Osteoblast (primary cell): ENCODE measurements around the gene RAMP3. TPM values are rescaled to one million over a fixed set of nuclear protein-coding genes. Genes with fewer than 3 reads are reported as not detected.

Experiments
- DNase-seq: peaks from one replicate; pipeline ENCODE4 v3.0.0; 2011; ENCODE audit warnings: low spot score, mixed read lengths; ENCODE audit not compliant: insufficient read length; ENCODE audit errors: missing footprints
- H2AFZ ChIP-seq: 2 replicates; pipeline ENCODE4 v1.6.0; 2011; ENCODE audit warnings: mild to moderate bottlenecking, low read length
- H3K27ac ChIP-seq: 2 replicates; pipeline ENCODE4 v1.5.1; 2011; ENCODE audit warnings: mild to moderate bottlenecking, low read depth, low read length, moderate library complexity
- H3K27me3 ChIP-seq: 2 replicates; pipeline ENCODE4 v1.6.0; 2012; ENCODE audit warnings: mild to moderate bottlenecking, control low read depth, inconsistent platforms, low read length, moderate library complexity; ENCODE audit not compliant: insufficient read depth
- H3K36me3 ChIP-seq: 2 replicates; pipeline ENCODE4 v1.5.1; 2011; ENCODE audit warnings: mild to moderate bottlenecking, low read length, control low read depth, moderate library complexity; ENCODE audit not compliant: insufficient read depth
- H3K4me1 ChIP-seq: 2 replicates; pipeline ENCODE4 v1.5.1; 2011; ENCODE audit warnings: mild to moderate bottlenecking, low read length, control low read depth, moderate library complexity; ENCODE audit not compliant: insufficient read depth
- H3K4me2 ChIP-seq: 2 replicates; pipeline ENCODE4 v1.6.0; 2011; ENCODE audit warnings: mild to moderate bottlenecking, low read length; ENCODE audit not compliant: insufficient read depth
- H3K4me3 ChIP-seq: fragments of 200-600 bp; sonication (generic); 3 replicates; pipeline ENCODE4 v1.5.1; 2012; ENCODE audit warnings: mild to moderate bottlenecking, low read length, inconsistent platforms; ENCODE audit not compliant: insufficient read depth
- H3K79me2 ChIP-seq: 2 replicates; pipeline ENCODE4 v1.6.0; 2012; ENCODE audit warnings: mild to moderate bottlenecking, low read length, control low read depth, inconsistent platforms; ENCODE audit not compliant: insufficient read depth
- H3K9me3 ChIP-seq: 2 replicates; pipeline ENCODE4 v1.5.1; 2011; ENCODE audit warnings: low read depth, low read length, control low read depth
- H4K20me1 ChIP-seq: 2 replicates; pipeline ENCODE4 v1.6.0; 2012; ENCODE audit warnings: mild to moderate bottlenecking, low read length, control low read depth; ENCODE audit not compliant: insufficient read depth
- total RNA-seq: library from RNA; depleted of rRNA; stranded (reverse); fragments of >200 nt; gene quantifications from 2 replicates; pipeline ENCODE4 v1.2.3, GENCODE V29; 2012
- TF ChIP-seq, protein P1 (sequence below): IDR thresholded peaks from 2 replicates; pipeline ENCODE4 v1.5.1; 2011; ENCODE audit warnings: mild to moderate bottlenecking, low read depth, low read length, moderate library complexity; ENCODE audit errors: extremely low read depth

The RAMP3 gene
- total RNA-seq, 1 donor, result not detected

DNA sequence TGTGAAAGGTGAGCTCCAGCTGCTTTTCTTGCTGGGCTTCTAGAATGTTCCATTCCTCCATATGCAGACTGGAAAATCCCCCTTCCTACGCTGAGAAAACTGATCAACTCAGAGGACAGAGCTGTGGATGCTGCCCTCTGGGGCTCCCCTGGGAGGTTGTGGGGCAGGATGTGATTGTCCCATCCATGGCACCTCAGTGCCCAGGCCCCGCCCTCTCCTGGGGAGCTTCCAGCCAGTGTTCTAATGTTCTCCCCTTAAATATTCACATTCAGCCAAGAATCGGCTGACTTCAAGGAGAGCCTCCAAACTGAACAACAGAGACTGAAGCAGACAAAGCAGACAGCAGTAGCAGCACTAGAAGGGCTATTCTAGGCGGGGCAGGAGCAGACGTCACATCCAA lies 55.0 kb downstream of the RAMP3 start:
- no peaks in the 10 kb centered on the region for H3K79me2 ChIP-seq
- H3K36me3 ChIP-seq, result no peaks in the 10 kb centered on the region
- H3K4me2 ChIP-seq, result no peak overlapping the region
- no peak overlapping the region for H2AFZ ChIP-seq
- H3K4me1 ChIP-seq, result no peaks in the 10 kb centered on the region
- peaks cover 26% of the 10 kb centered on the region for H3K27me3 ChIP-seq
- H3K9me3 ChIP-seq, result no peaks in the 10 kb centered on the region
- TF ChIP-seq, protein P1, sequence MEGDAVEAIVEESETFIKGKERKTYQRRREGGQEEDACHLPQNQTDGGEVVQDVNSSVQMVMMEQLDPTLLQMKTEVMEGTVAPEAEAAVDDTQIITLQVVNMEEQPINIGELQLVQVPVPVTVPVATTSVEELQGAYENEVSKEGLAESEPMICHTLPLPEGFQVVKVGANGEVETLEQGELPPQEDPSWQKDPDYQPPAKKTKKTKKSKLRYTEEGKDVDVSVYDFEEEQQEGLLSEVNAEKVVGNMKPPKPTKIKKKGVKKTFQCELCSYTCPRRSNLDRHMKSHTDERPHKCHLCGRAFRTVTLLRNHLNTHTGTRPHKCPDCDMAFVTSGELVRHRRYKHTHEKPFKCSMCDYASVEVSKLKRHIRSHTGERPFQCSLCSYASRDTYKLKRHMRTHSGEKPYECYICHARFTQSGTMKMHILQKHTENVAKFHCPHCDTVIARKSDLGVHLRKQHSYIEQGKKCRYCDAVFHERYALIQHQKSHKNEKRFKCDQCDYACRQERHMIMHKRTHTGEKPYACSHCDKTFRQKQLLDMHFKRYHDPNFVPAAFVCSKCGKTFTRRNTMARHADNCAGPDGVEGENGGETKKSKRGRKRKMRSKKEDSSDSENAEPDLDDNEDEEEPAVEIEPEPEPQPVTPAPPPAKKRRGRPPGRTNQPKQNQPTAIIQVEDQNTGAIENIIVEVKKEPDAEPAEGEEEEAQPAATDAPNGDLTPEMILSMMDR, result no peak
- DNase-seq, result no peak
- H3K4me3 ChIP-seq, result no peak overlapping the region
- no peak overlapping the region for H3K27ac ChIP-seq
- no peaks in the 10 kb centered on the region for H4K20me1 ChIP-seq

DNA sequence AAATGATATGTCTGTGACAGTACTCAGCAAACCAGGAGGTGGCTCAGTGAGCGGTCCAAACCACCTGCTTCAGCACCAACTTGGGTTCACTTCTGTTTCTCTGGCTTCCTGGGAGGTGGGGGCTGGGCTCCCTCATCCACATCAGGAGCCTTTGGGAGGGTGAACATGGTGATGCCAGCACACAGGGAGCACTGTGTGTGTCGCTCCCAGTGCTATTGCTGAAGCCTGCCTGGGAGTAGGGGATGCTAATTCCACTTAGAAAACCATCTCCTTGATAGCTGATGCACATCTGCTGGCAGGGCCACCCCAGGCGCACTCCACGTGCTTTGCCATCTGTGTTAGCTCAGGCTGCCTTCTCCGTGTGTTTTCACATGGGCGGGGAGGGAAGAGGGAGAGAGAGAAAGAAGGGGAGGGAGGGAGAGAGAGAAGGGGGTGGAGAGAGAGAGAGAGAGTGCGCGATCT lies 58.0 kb downstream of the RAMP3 start:
- no peak overlapping the region for H3K27ac ChIP-seq
- no peaks in the 10 kb centered on the region for H3K4me1 ChIP-seq
- H3K9me3 ChIP-seq, result no peaks in the 10 kb centered on the region
- DNase-seq, result no peak
- H3K36me3 ChIP-seq, result no peaks in the 10 kb centered on the region
- no peak overlapping the region for H2AFZ ChIP-seq
- H3K27me3 ChIP-seq, result peaks cover 15% of the 10 kb centered on the region
- H3K4me2 ChIP-seq, result no peak overlapping the region
- H3K79me2 ChIP-seq, result no peaks in the 10 kb centered on the region
- no peak overlapping the region for H3K4me3 ChIP-seq
- H4K20me1 ChIP-seq, result no peaks in the 10 kb centered on the region
- TF ChIP-seq, protein P1, result no peak

DNA sequence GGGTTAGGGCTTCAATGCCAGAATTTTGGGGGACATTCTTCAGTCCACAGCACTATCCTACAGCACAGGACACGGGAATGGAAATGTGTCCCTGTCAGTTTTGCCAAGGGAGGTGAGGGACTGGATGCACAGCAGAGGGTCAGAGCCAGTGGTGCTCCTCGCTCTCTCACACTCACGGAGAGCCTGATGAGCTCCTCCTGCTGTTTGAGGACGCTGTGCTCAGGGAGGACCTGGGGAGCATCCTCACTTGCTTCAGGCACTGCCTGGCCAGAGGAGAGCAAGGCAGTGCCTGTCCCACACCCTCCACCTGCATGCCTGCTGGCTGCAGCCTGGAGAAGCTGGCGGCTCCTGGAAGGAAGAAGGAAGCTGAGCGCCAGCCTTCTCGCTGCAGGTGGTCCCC lies 58.6 kb downstream of the RAMP3 start:
- TF ChIP-seq, protein P1, result no peak
- H3K9me3 ChIP-seq, result no peaks in the 10 kb centered on the region
- no peaks in the 10 kb centered on the region for H3K36me3 ChIP-seq
- no peak overlapping the region for H3K4me3 ChIP-seq
- H3K4me1 ChIP-seq, result no peaks in the 10 kb centered on the region
- no peak overlapping the region for H3K4me2 ChIP-seq
- no peaks in the 10 kb centered on the region for H4K20me1 ChIP-seq
- no peak for DNase-seq
- H3K79me2 ChIP-seq, result no peaks in the 10 kb centered on the region
- peaks cover 20% of the 10 kb centered on the region for H3K27me3 ChIP-seq
- no peak overlapping the region for H3K27ac ChIP-seq
- H2AFZ ChIP-seq, result no peak overlapping the region

DNA sequence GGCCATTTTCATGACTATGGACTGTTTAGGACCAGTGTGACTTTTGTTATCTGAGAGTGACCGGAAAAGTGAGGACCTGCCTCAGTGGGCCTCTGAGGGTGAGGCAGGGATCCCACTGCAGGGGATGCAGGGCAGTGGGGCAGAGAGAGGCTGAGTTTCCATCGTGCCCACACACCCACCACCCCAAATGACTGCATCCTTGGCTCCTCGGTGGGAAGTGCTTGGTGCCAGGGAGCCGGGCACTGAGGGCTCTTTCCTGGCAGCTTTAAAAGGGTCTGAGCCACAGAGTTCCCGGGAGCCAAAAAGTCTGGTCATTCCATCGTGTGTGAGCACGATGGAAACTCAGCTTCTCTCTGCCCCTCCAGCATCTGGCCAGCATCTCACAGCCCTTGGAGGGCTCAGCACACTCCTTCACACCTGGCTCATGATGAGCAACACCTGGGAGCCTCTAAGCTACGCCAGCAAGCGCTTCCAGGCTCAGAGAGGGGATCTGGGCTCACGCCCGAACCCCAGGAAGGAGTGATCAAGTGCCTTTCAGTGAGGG lies 59.1 kb downstream of the RAMP3 start:
- Histone ChIP-seq H3K4me1 (no peaks in the 10 kb centered on the region), H4K20me1 (no peaks in the 10 kb centered on the region), H2AFZ (no peak overlapping the region), H3K27me3 (peaks cover 20% of the 10 kb centered on the region), H3K79me2 (no peaks in the 10 kb centered on the region), H3K4me2 (no peak overlapping the region), H3K9me3 (no peaks in the 10 kb centered on the region), H3K4me3 (no peak overlapping the region), H3K27ac (no peak overlapping the region), H3K36me3 (no peaks in the 10 kb centered on the region)
- TF ChIP-seq, protein P1, result no peak
- DNase-seq, result no peak
